ENCODE measurements around the gene ZNF385B. TPM values are rescaled to one million over a fixed set of nuclear protein-coding genes. Genes with fewer than 3 reads are reported as not detected.

Gene ZNF385B
- total RNA-seq, 1 experiment from 2014 or later = 2.2 TPM

DNA sequence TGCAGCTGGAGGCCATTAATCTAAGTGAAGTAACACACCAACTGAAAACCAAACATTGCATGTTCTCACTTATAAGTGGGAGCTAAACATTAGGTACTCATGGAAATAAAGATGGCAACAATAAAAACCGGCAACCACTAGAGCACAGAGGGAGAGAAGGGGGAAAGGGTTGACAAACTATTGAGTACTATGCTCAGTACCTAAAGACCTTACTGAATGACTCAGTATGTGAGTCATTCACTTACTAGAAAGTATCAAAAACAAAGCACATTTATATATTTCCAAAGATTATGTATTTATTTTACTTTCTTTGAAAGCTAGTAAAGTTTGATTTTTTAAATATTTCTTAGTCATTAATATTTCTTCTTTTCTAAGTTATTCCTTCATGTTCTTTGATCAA is 48.9 kb downstream of the ZNF385B start (continued):
- TF ChIP-seq, protein P1, sequence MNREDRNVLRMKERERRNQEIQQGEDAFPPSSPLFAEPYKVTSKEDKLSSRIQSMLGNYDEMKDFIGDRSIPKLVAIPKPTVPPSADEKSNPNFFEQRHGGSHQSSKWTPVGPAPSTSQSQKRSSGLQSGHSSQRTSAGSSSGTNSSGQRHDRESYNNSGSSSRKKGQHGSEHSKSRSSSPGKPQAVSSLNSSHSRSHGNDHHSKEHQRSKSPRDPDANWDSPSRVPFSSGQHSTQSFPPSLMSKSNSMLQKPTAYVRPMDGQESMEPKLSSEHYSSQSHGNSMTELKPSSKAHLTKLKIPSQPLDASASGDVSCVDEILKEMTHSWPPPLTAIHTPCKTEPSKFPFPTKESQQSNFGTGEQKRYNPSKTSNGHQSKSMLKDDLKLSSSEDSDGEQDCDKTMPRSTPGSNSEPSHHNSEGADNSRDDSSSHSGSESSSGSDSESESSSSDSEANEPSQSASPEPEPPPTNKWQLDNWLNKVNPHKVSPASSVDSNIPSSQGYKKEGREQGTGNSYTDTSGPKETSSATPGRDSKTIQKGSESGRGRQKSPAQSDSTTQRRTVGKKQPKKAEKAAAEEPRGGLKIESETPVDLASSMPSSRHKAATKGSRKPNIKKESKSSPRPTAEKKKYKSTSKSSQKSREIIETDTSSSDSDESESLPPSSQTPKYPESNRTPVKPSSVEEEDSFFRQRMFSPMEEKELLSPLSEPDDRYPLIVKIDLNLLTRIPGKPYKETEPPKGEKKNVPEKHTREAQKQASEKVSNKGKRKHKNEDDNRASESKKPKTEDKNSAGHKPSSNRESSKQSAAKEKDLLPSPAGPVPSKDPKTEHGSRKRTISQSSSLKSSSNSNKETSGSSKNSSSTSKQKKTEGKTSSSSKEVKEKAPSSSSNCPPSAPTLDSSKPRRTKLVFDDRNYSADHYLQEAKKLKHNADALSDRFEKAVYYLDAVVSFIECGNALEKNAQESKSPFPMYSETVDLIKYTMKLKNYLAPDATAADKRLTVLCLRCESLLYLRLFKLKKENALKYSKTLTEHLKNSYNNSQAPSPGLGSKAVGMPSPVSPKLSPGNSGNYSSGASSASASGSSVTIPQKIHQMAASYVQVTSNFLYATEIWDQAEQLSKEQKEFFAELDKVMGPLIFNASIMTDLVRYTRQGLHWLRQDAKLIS (CRISPR knock-in tag; IDR thresholded peaks at IDR 0.05; ENCODE audit: borderline replicate concordance) = no peak
- TF ChIP-seq SMAD4 (CRISPR knock-in tag; IDR thresholded peaks at IDR 0.05) (no peak), NR2C2 (CRISPR knock-in tag; IDR thresholded peaks at IDR 0.05) (no peak), FOXJ3 (CRISPR knock-in tag; IDR thresholded peaks at IDR 0.05; ENCODE audit: borderline replicate concordance) (no peak), GTF2I (CRISPR knock-in tag; conservative IDR thresholded peaks at IDR 0.05) (no peak), ZNF121 (CRISPR knock-in tag; IDR thresholded peaks at IDR 0.05) (no peak), GRHL2 (CRISPR knock-in tag; IDR thresholded peaks at IDR 0.05; ENCODE audit: insufficient replicate concordance, severe bottlenecking) (no peak), NFATC4 (CRISPR knock-in tag; IDR thresholded peaks at IDR 0.05) (no peak), NR1H2 (CRISPR knock-in tag; IDR thresholded peaks at IDR 0.05) (no peak), SOX15 (CRISPR knock-in tag; IDR thresholded peaks at IDR 0.05) (no peak)
- TF ChIP-seq, protein P2, sequence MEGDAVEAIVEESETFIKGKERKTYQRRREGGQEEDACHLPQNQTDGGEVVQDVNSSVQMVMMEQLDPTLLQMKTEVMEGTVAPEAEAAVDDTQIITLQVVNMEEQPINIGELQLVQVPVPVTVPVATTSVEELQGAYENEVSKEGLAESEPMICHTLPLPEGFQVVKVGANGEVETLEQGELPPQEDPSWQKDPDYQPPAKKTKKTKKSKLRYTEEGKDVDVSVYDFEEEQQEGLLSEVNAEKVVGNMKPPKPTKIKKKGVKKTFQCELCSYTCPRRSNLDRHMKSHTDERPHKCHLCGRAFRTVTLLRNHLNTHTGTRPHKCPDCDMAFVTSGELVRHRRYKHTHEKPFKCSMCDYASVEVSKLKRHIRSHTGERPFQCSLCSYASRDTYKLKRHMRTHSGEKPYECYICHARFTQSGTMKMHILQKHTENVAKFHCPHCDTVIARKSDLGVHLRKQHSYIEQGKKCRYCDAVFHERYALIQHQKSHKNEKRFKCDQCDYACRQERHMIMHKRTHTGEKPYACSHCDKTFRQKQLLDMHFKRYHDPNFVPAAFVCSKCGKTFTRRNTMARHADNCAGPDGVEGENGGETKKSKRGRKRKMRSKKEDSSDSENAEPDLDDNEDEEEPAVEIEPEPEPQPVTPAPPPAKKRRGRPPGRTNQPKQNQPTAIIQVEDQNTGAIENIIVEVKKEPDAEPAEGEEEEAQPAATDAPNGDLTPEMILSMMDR (IDR thresholded peaks at IDR 0.05) = no peak

DNA sequence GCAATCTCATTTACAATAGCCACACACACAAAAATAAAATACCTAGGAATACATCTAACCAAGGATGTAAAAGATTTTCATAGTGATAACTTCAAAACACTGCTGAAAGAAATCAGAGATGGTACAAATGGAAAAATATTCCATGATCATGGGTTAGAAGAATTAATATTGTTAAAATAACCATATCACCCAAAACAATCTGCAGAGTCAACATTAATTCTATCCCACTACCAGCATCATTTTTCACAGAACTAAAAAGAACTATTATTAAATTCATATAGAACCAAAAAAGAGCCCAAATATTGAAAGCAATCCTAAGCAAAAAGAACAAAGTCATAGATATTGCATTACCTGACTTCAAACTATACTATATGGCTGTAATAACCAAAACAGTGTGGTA is 50.4 kb downstream of the ZNF385B start:
- ChIA-PET POLR2A (no interaction called here), CTCF (no interaction called here)
- peaks cover 2% of the 10 kb centered on the region; the same call in 1 of the 2 replicates for H3K4me1 Mint-ChIP-seq
- TF ChIP-seq CREM (CRISPR knock-in tag; IDR thresholded peaks at IDR 0.05) = no peak
- TF ChIP-seq, protein P3, sequence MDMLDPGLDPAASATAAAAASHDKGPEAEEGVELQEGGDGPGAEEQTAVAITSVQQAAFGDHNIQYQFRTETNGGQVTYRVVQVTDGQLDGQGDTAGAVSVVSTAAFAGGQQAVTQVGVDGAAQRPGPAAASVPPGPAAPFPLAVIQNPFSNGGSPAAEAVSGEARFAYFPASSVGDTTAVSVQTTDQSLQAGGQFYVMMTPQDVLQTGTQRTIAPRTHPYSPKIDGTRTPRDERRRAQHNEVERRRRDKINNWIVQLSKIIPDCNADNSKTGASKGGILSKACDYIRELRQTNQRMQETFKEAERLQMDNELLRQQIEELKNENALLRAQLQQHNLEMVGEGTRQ (CRISPR knock-in tag; IDR thresholded peaks at IDR 0.05) = no peak
- TF ChIP-seq, protein P4, sequence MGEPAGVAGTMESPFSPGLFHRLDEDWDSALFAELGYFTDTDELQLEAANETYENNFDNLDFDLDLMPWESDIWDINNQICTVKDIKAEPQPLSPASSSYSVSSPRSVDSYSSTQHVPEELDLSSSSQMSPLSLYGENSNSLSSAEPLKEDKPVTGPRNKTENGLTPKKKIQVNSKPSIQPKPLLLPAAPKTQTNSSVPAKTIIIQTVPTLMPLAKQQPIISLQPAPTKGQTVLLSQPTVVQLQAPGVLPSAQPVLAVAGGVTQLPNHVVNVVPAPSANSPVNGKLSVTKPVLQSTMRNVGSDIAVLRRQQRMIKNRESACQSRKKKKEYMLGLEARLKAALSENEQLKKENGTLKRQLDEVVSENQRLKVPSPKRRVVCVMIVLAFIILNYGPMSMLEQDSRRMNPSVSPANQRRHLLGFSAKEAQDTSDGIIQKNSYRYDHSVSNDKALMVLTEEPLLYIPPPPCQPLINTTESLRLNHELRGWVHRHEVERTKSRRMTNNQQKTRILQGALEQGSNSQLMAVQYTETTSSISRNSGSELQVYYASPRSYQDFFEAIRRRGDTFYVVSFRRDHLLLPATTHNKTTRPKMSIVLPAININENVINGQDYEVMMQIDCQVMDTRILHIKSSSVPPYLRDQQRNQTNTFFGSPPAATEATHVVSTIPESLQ (CRISPR knock-in tag; IDR thresholded peaks at IDR 0.05) = no peak
- TF ChIP-seq CBFB (CRISPR knock-in tag; IDR thresholded peaks at IDR 0.05; ENCODE audit: low read depth) = no peak
- TF ChIP-seq, protein P5, sequence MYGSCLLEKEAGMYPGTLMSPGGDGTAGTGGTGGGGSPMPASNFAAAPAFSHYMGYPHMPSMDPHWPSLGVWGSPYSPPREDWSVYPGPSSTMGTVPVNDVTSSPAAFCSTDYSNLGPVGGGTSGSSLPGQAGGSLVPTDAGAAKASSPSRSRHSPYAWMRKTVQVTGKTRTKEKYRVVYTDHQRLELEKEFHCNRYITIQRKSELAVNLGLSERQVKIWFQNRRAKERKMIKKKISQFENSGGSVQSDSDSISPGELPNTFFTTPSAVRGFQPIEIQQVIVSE (CRISPR knock-in tag; IDR thresholded peaks at IDR 0.05; ENCODE audit: borderline replicate concordance) = no peak
- TF ChIP-seq, protein P6, sequence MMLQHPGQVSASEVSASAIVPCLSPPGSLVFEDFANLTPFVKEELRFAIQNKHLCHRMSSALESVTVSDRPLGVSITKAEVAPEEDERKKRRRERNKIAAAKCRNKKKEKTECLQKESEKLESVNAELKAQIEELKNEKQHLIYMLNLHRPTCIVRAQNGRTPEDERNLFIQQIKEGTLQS (CRISPR knock-in tag; conservative IDR thresholded peaks at IDR 0.05) = no peak
- no peak for TF ChIP-seq MYBL2 (CRISPR knock-in tag; IDR thresholded peaks at IDR 0.05)
- TF ChIP-seq, protein P7, sequence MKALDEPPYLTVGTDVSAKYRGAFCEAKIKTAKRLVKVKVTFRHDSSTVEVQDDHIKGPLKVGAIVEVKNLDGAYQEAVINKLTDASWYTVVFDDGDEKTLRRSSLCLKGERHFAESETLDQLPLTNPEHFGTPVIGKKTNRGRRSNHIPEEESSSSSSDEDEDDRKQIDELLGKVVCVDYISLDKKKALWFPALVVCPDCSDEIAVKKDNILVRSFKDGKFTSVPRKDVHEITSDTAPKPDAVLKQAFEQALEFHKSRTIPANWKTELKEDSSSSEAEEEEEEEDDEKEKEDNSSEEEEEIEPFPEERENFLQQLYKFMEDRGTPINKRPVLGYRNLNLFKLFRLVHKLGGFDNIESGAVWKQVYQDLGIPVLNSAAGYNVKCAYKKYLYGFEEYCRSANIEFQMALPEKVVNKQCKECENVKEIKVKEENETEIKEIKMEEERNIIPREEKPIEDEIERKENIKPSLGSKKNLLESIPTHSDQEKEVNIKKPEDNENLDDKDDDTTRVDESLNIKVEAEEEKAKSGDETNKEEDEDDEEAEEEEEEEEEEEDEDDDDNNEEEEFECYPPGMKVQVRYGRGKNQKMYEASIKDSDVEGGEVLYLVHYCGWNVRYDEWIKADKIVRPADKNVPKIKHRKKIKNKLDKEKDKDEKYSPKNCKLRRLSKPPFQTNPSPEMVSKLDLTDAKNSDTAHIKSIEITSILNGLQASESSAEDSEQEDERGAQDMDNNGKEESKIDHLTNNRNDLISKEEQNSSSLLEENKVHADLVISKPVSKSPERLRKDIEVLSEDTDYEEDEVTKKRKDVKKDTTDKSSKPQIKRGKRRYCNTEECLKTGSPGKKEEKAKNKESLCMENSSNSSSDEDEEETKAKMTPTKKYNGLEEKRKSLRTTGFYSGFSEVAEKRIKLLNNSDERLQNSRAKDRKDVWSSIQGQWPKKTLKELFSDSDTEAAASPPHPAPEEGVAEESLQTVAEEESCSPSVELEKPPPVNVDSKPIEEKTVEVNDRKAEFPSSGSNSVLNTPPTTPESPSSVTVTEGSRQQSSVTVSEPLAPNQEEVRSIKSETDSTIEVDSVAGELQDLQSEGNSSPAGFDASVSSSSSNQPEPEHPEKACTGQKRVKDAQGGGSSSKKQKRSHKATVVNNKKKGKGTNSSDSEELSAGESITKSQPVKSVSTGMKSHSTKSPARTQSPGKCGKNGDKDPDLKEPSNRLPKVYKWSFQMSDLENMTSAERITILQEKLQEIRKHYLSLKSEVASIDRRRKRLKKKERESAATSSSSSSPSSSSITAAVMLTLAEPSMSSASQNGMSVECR (CRISPR knock-in tag; IDR thresholded peaks at IDR 0.05; ENCODE audit: borderline replicate concordance) = no peak
- TF ChIP-seq, protein P8, sequence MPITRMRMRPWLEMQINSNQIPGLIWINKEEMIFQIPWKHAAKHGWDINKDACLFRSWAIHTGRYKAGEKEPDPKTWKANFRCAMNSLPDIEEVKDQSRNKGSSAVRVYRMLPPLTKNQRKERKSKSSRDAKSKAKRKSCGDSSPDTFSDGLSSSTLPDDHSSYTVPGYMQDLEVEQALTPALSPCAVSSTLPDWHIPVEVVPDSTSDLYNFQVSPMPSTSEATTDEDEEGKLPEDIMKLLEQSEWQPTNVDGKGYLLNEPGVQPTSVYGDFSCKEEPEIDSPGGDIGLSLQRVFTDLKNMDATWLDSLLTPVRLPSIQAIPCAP (CRISPR knock-in tag; IDR thresholded peaks at IDR 0.05) = no peak
- TF ChIP-seq TP53 (CRISPR knock-in tag; IDR thresholded peaks at IDR 0.05) = no peak
- TF ChIP-seq, protein P9, sequence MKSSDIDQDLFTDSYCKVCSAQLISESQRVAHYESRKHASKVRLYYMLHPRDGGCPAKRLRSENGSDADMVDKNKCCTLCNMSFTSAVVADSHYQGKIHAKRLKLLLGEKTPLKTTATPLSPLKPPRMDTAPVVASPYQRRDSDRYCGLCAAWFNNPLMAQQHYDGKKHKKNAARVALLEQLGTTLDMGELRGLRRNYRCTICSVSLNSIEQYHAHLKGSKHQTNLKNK (CRISPR knock-in tag; IDR thresholded peaks at IDR 0.05) = no peak
- no peak for TF ChIP-seq ZNF121 (CRISPR knock-in tag; IDR thresholded peaks at IDR 0.05)
- no peak for TF ChIP-seq NR1H2 (CRISPR knock-in tag; IDR thresholded peaks at IDR 0.05)
- peaks cover 17% of the 10 kb centered on the region for H3K9me3 Mint-ChIP-seq
- no peak for ATAC-seq
- H3K27ac Mint-ChIP-seq = no peak overlapping the region
- no peaks in the 10 kb centered on the region for H3K36me3 Mint-ChIP-seq
- H3K4me3 Mint-ChIP-seq = no peak overlapping the region
- H3K27me3 Mint-ChIP-seq (ENCODE audit: low read depth) = no peaks in the 10 kb centered on the region
- DNase-seq (ENCODE audit: low spot score) = no peak
